ENCODE measurements around the gene TMPRSS4. TPM values are rescaled to one million over a fixed set of nuclear protein-coding genes. Genes with fewer than 3 reads are reported as not detected.

Gene TMPRSS4
- total and polyA plus RNA-seq, 9 of the 15 experiments (the other 6 are each of a cell fraction or from before 2014, with no cell fraction given) = 4.0 to 10.0 (median 5.6) TPM

DNA sequence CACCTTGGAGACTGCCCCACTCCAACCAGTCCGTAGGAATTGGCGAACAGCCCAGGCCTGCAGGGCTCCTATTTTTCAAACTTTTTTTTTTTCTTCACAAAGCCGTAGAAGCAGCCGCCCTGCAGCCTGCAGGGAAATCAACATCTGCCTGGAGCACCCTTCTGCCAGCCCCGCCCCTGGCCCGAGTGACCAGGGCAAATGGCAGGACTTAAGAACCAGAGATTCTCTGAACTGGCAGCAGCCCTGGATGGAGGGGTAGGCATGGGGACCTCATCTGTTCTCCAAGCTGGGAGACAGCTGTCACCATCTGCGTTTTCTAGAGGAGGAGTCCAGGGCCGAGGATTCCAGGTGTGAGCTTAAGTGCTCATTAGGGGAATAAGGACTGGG lies 94.0 kb downstream of the TMPRSS4 start:
- ATAC-seq = no peak

More for the DNA sequence above, 94.0 kb downstream of the TMPRSS4 start:
- no peaks in the 10 kb centered on the region for H3K9me1 ChIP-seq (ENCODE audit: control insufficient read depth, insufficient read depth, low read length)
- ChIA-PET CTCF (ENCODE audit: low intra/inter-chr PET ratio) (interaction anchor here (0.9 to 1.8 kb wide), 4 partner anchors 26 to 352 kb away, joined by 3 to 17 read pairs (median 6); no protein-coding TSS in a partner anchor), POLR2A (interaction anchor here (0.6 kb wide), 1 partner anchor 24 kb away, joined by 3 read pairs; no protein-coding TSS in a partner anchor)
- peaks cover 22% of the 10 kb centered on the region for H4K20me1 ChIP-seq (replicated peaks; ENCODE audit: control insufficient read depth, insufficient read depth, low read length)
- H3K9ac ChIP-seq (ENCODE audit: insufficient read depth in 1 of 2, low read depth in 2 of 2, low read length in 2 of 2) = no peak overlapping the region
- no peak overlapping the region for H3K4me2 ChIP-seq (ENCODE audit: insufficient read depth, low read length)
- BruUV-seq (replicated peaks) = no TSS peak
- intact Hi-C loops (cut with micrococcal nuclease) = loop anchor here (1.0 to 10.0 kb wide), 4 partner anchors 26 to 352 kb away; no protein-coding TSS in a partner anchor
- FAIRE-seq (no peak), DNase-seq (ENCODE audit: extremely low read depth in 1 of 4, low spot score in 3 of 4) (no peak)
- H2AFZ ChIP-seq (ENCODE audit: low read depth, low read length) = no peak overlapping the region
- no peaks in the 10 kb centered on the region for H3K79me2 ChIP-seq (ENCODE audit: control insufficient read depth, insufficient read depth, low read length)
- H3K27ac ChIP-seq (ENCODE audit: extremely low read depth, low read depth, low read length) = no peak overlapping the region
- TF ChIP-seq RBM17 (IDR thresholded peaks at IDR 0.05; ENCODE audit: borderline replicate concordance, low read depth, low read length) (no peak), CHD2 (IDR thresholded peaks at IDR 0.05; ENCODE audit: low read depth, low read length) (no peak)
- peaks cover 0 to 10% of the 10 kb centered on the region in 2 experiments; a peak in 2 of 5 replicates for H3K4me1 ChIP-seq (replicated peaks in 1 of 2; ENCODE audit: control insufficient read depth in 2 of 2, insufficient read depth in 2 of 2, low read length in 2 of 2)
- 2% methylated on average over 8 of the region's 8 CpGs for WGBS (ENCODE audit: insufficient coverage, low coverage, missing lambda C conversion rate)
- in situ Hi-C loops (cut with MboI) = no loop called here
- H3K9me3 ChIP-seq (replicated peaks; ENCODE audit: control insufficient read depth, insufficient read depth, low read depth, low read length) = no peaks in the 10 kb centered on the region
- no peaks in the 10 kb centered on the region for H3K36me3 ChIP-seq (ENCODE audit: control insufficient read depth, insufficient read depth, low read length)
- H3K4me3 ChIP-seq = no peak overlapping the region
- peaks cover 30 to 84% of the 10 kb centered on the region in 2 experiments; a peak in 4 of 5 replicates for H3K27me3 ChIP-seq (ENCODE audit: control insufficient read depth in 2 of 2, insufficient read depth in 2 of 2, low read length in 2 of 2)

Other genes with a start within 250 kb of the TMPRSS4 start
Only the 7 nearest of the 10 such genes appear.
- 0.08 and 0.27 TPM in 2 replicates for gene TMPRSS13, start 147.7 kb upstream of the TMPRSS4 start, total RNA-seq (2014; rRNA removed)
- 0.15 TPM in 1 of 2 replicates, not detected in the other for gene TMPRSS13, start 147.7 kb upstream of the TMPRSS4 start, total RNA-seq (2014; rRNA removed; fragmentation: Illumina TruSeq; extraction: Trizol)
- gene TMPRSS13, start 147.7 kb upstream of the TMPRSS4 start, total RNA-seq (2015; rRNA removed; fragmentation: Illumina TruSeq; extraction: Trizol) = 0.14 and 0.19 TPM in 2 replicates
- gene TMPRSS13, start 147.7 kb upstream of the TMPRSS4 start, total RNA-seq (2021) = 0.29 and 0.34 TPM in 2 replicates
- gene TMPRSS13, start 147.7 kb upstream of the TMPRSS4 start, polyA plus RNA-seq (2011; rRNA removed) = 0.25 and 0.37 TPM in 2 replicates
- 0.13 and 0.24 TPM in 2 replicates for gene TMPRSS13, start 147.7 kb upstream of the TMPRSS4 start, polyA plus RNA-seq (2014; fragmentation: Illumina TruSeq; extraction: Trizol)
- under 1 TPM; 0.11 to 0.13 TPM for gene TMPRSS13, start 147.7 kb upstream of the TMPRSS4 start, polyA plus RNA-seq (2014; fragmentation: Nextera tagmentation; extraction: Ambion mirVana)
- gene TMPRSS13, start 147.7 kb upstream of the TMPRSS4 start, polyA plus RNA-seq (2014; rRNA removed) = 0.23 and 0.25 TPM in 2 replicates
- 2.9 and 3.5 TPM in 2 replicates for gene IL10RA, start 90.7 kb upstream of the TMPRSS4 start, total RNA-seq (2014; rRNA removed)
- 2.0 and 2.9 TPM in 2 replicates for gene IL10RA, start 90.7 kb upstream of the TMPRSS4 start, total RNA-seq (2014; rRNA removed; fragmentation: Illumina TruSeq; extraction: Trizol)
- 1.4 and 2.1 TPM in 2 replicates for gene IL10RA, start 90.7 kb upstream of the TMPRSS4 start, total RNA-seq (2015; rRNA removed; fragmentation: Illumina TruSeq; extraction: Trizol)
- 4.6 and 4.9 TPM in 2 replicates for gene IL10RA, start 90.7 kb upstream of the TMPRSS4 start, total RNA-seq (2021)
- gene IL10RA, start 90.7 kb upstream of the TMPRSS4 start, polyA plus RNA-seq (2011; rRNA removed) = 15.4 and 17.3 TPM in 2 replicates
- 4.0 and 4.5 TPM in 2 replicates for gene IL10RA, start 90.7 kb upstream of the TMPRSS4 start, polyA plus RNA-seq (2014; fragmentation: Illumina TruSeq; extraction: Trizol)
- gene IL10RA, start 90.7 kb upstream of the TMPRSS4 start, polyA plus RNA-seq (2014; fragmentation: Nextera tagmentation; extraction: Ambion mirVana) = under 1 TPM; 0.17 to 0.48 TPM
- 2.7 and 3.6 TPM in 2 replicates for gene IL10RA, start 90.7 kb upstream of the TMPRSS4 start, polyA plus RNA-seq (2014; rRNA removed)
- gene SMIM35, start 9.9 kb downstream of the TMPRSS4 start, total RNA-seq (2014; rRNA removed) = not detected in 2 replicates
- gene SMIM35, start 9.9 kb downstream of the TMPRSS4 start, total RNA-seq (2014; rRNA removed; fragmentation: Illumina TruSeq; extraction: Trizol) = not detected in 2 replicates
- gene SMIM35, start 9.9 kb downstream of the TMPRSS4 start, total RNA-seq (2015; rRNA removed; fragmentation: Illumina TruSeq; extraction: Trizol) = not detected in 2 replicates
- gene SMIM35, start 9.9 kb downstream of the TMPRSS4 start, total RNA-seq (2021) = not detected in 2 replicates
- gene SMIM35, start 9.9 kb downstream of the TMPRSS4 start, polyA plus RNA-seq (2011; rRNA removed) = 0.03 TPM in 1 of 2 replicates, not detected in the other
- not detected in 2 replicates for gene SMIM35, start 9.9 kb downstream of the TMPRSS4 start, polyA plus RNA-seq (2014; fragmentation: Illumina TruSeq; extraction: Trizol)
- under 1 TPM in 1 of 2 experiments, not detected in 1; 0.03 TPM for gene SMIM35, start 9.9 kb downstream of the TMPRSS4 start, polyA plus RNA-seq (2014; fragmentation: Nextera tagmentation; extraction: Ambion mirVana)
- gene SMIM35, start 9.9 kb downstream of the TMPRSS4 start, polyA plus RNA-seq (2014; rRNA removed) = not detected in 2 replicates
- not detected in 2 replicates for gene SCN4B, start 75.7 kb downstream of the TMPRSS4 start, total RNA-seq (2014; rRNA removed)
- not detected in 2 replicates for gene SCN4B, start 75.7 kb downstream of the TMPRSS4 start, total RNA-seq (2014; rRNA removed; fragmentation: Illumina TruSeq; extraction: Trizol)
- not detected in 2 replicates for gene SCN4B, start 75.7 kb downstream of the TMPRSS4 start, total RNA-seq (2015; rRNA removed; fragmentation: Illumina TruSeq; extraction: Trizol)
- gene SCN4B, start 75.7 kb downstream of the TMPRSS4 start, total RNA-seq (2021) = not detected in 2 replicates
- gene SCN4B, start 75.7 kb downstream of the TMPRSS4 start, polyA plus RNA-seq (2011; rRNA removed) = 0.03 and 0.04 TPM in 2 replicates
- gene SCN4B, start 75.7 kb downstream of the TMPRSS4 start, polyA plus RNA-seq (2014; fragmentation: Illumina TruSeq; extraction: Trizol) = not detected in 2 replicates
- not detected for gene SCN4B, start 75.7 kb downstream of the TMPRSS4 start, polyA plus RNA-seq (2014; fragmentation: Nextera tagmentation; extraction: Ambion mirVana)
- gene SCN4B, start 75.7 kb downstream of the TMPRSS4 start, polyA plus RNA-seq (2014; rRNA removed) = not detected in 2 replicates
- not detected in 2 replicates for gene SCN2B, start 99.6 kb downstream of the TMPRSS4 start, total RNA-seq (2014; rRNA removed)
- not detected in 2 replicates for gene SCN2B, start 99.6 kb downstream of the TMPRSS4 start, total RNA-seq (2014; rRNA removed; fragmentation: Illumina TruSeq; extraction: Trizol)
- not detected in 2 replicates for gene SCN2B, start 99.6 kb downstream of the TMPRSS4 start, total RNA-seq (2015; rRNA removed; fragmentation: Illumina TruSeq; extraction: Trizol)
- gene SCN2B, start 99.6 kb downstream of the TMPRSS4 start, total RNA-seq (2021) = not detected in 2 replicates
- gene SCN2B, start 99.6 kb downstream of the TMPRSS4 start, polyA plus RNA-seq (2011; rRNA removed) = not detected in 2 replicates
- not detected in 2 replicates for gene SCN2B, start 99.6 kb downstream of the TMPRSS4 start, polyA plus RNA-seq (2014; fragmentation: Illumina TruSeq; extraction: Trizol)
- not detected for gene SCN2B, start 99.6 kb downstream of the TMPRSS4 start, polyA plus RNA-seq (2014; fragmentation: Nextera tagmentation; extraction: Ambion mirVana)
- not detected in 2 replicates for gene SCN2B, start 99.6 kb downstream of the TMPRSS4 start, polyA plus RNA-seq (2014; rRNA removed)
- 0.05 and 0.08 TPM in 2 replicates for gene JAML, start 147.9 kb downstream of the TMPRSS4 start, total RNA-seq (2014; rRNA removed)
- gene JAML, start 147.9 kb downstream of the TMPRSS4 start, total RNA-seq (2014; rRNA removed; fragmentation: Illumina TruSeq; extraction: Trizol) = not detected in 2 replicates
- 0.19 TPM in 1 of 2 replicates, not detected in the other for gene JAML, start 147.9 kb downstream of the TMPRSS4 start, total RNA-seq (2015; rRNA removed; fragmentation: Illumina TruSeq; extraction: Trizol)
- gene JAML, start 147.9 kb downstream of the TMPRSS4 start, total RNA-seq (2021) = 0.22 and 0.47 TPM in 2 replicates
- 0.08 TPM in 1 of 2 replicates, not detected in the other for gene JAML, start 147.9 kb downstream of the TMPRSS4 start, polyA plus RNA-seq (2011; rRNA removed)
- 0.09 and 0.12 TPM in 2 replicates for gene JAML, start 147.9 kb downstream of the TMPRSS4 start, polyA plus RNA-seq (2014; fragmentation: Illumina TruSeq; extraction: Trizol)
- under 1 TPM in 1 of 2 experiments, not detected in 1; 0.27 TPM for gene JAML, start 147.9 kb downstream of the TMPRSS4 start, polyA plus RNA-seq (2014; fragmentation: Nextera tagmentation; extraction: Ambion mirVana)
- gene JAML, start 147.9 kb downstream of the TMPRSS4 start, polyA plus RNA-seq (2014; rRNA removed) = 0.32 TPM in 1 of 2 replicates, not detected in the other
- 1.2 and 1.3 TPM in 2 replicates for gene MPZL3, start 175.3 kb downstream of the TMPRSS4 start, total RNA-seq (2014; rRNA removed)
- gene MPZL3, start 175.3 kb downstream of the TMPRSS4 start, total RNA-seq (2014; rRNA removed; fragmentation: Illumina TruSeq; extraction: Trizol) = 2.5 and 2.9 TPM in 2 replicates
- gene MPZL3, start 175.3 kb downstream of the TMPRSS4 start, total RNA-seq (2015; rRNA removed; fragmentation: Illumina TruSeq; extraction: Trizol) = 1.7 and 1.9 TPM in 2 replicates
- 1.8 and 2.1 TPM in 2 replicates for gene MPZL3, start 175.3 kb downstream of the TMPRSS4 start, total RNA-seq (2021)
- 1.5 and 3.3 TPM in 2 replicates for gene MPZL3, start 175.3 kb downstream of the TMPRSS4 start, polyA plus RNA-seq (2011; rRNA removed)
- 1.5 TPM in 2 replicates for gene MPZL3, start 175.3 kb downstream of the TMPRSS4 start, polyA plus RNA-seq (2014; fragmentation: Illumina TruSeq; extraction: Trizol)
- gene MPZL3, start 175.3 kb downstream of the TMPRSS4 start, polyA plus RNA-seq (2014; fragmentation: Nextera tagmentation; extraction: Ambion mirVana) = 1 to 10 TPM; 1.6 to 2.9 TPM
- 0.97 and 1.1 TPM in 2 replicates for gene MPZL3, start 175.3 kb downstream of the TMPRSS4 start, polyA plus RNA-seq (2014; rRNA removed)